Measurements from ENCODE around the gene DOCK4. TPM values are rescaled to one million over a fixed set of nuclear protein-coding genes. Genes with fewer than 3 reads are reported as not detected.

Gene DOCK4
- total RNA-seq, 4 donors from 2014 or later: 12.7 to 28.4 (median 19.5) TPM

DNA sequence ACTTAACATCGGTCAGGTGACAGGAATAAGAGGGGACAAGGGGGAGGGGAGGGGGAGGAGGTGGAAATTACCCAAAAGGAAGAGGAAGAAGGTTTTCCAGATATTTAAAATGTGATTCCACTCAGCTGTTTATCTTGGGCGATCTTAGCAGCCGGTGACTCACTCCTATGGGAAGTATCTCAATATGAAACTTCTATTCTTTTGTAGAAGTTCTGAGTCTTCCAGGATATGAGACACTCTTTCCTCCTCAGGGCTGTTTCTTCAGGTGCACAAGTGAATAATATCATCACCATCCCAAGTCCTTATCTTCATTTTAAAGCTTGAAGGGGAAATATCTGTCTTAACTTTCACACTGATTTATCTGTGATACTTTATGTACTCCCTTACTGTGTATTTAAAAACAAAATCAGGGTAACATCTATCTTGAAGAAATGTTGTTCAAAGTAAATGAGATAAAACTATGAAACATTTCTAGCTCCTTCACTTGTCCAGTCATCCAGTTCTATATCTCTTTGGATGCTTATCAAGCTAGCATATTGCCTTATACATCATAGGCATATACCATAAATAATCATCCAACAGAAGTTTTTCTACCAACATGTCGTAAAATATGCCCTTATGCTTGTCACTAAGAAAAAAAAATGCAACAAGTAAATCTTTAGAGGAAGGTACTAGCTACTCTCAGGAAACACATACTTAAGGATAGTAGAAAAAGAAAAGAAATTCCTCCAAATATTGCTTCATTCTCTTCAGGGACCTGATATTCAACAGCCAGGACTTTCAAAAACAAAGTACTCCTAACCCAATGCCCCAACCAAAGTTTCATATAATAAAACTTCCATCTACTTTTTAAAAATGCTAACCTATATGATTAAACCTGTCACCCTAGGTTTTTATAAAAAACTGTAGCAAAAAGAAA is 13.7 kb downstream of the DOCK4 start:
- TF ChIP-seq POLR2A (IDR thresholded peaks at IDR 0.05) (no peak), POLR2AphosphoS5 (IDR thresholded peaks at IDR 0.05) (no peak), EP300 (IDR thresholded peaks at IDR 0.05; ENCODE audit: low read depth) (no peak)
- TF ChIP-seq, protein P1, sequence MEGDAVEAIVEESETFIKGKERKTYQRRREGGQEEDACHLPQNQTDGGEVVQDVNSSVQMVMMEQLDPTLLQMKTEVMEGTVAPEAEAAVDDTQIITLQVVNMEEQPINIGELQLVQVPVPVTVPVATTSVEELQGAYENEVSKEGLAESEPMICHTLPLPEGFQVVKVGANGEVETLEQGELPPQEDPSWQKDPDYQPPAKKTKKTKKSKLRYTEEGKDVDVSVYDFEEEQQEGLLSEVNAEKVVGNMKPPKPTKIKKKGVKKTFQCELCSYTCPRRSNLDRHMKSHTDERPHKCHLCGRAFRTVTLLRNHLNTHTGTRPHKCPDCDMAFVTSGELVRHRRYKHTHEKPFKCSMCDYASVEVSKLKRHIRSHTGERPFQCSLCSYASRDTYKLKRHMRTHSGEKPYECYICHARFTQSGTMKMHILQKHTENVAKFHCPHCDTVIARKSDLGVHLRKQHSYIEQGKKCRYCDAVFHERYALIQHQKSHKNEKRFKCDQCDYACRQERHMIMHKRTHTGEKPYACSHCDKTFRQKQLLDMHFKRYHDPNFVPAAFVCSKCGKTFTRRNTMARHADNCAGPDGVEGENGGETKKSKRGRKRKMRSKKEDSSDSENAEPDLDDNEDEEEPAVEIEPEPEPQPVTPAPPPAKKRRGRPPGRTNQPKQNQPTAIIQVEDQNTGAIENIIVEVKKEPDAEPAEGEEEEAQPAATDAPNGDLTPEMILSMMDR (IDR thresholded peaks at IDR 0.05): no peak
- 62 to 65% methylated on average over 4 of the region's 4 CpGs for WGBS, 2 donors (ENCODE audit: low coverage in 1 of 2)
- Histone ChIP-seq H3K4me3 (no peak overlapping the region), H3K4me1 (no peaks in the 10 kb centered on the region), H3K36me3 (no peaks in the 10 kb centered on the region), H3K27me3 (no peaks in the 10 kb centered on the region), H3K9me3 (no peaks in the 10 kb centered on the region), H3K27ac (no peak overlapping the region)
- DNase-seq: no peak
- intact Hi-C loops (cut with DNase I; ENCODE audit: low total_unique reads): no loop called here
- in situ Hi-C loops (cut with MboI; ENCODE audit: low pct_ligation_motif_present in 1 of 4, low pct_unique_long_range_greater_than_20kb in 1 of 4, low sequenced_read_pairs in 3 of 4): no loop called here

DNA sequence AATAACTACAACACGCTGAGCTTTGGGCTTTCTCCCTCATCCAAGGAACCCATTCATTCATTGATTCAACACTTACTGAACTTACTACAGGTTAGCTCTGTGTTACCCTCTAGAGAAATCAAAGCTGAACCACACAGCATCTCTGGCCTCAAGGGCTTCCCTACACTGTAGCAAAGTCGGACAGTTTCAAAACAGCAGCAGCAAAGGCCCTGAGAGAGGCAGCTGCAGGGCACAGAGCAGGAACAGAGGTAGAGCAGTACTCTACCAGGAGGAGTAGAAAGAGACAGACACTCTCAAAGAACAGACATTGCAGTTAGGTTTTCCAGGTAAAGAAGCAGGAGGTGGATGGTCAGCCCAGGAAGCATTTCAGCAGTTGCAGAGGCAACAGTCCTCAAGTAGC is 16.1 kb downstream of the DOCK4 start:
- no peak overlapping the region for H3K4me3 ChIP-seq
- no peaks in the 10 kb centered on the region for H3K27me3 ChIP-seq
- in situ Hi-C loops (cut with MboI; ENCODE audit: low pct_ligation_motif_present in 1 of 4, low pct_unique_long_range_greater_than_20kb in 1 of 4, low sequenced_read_pairs in 3 of 4): no loop called here
- intact Hi-C loops (cut with DNase I; ENCODE audit: low total_unique reads): no loop called here
- 83% methylated on average over 2 of the region's 2 CpGs; no CpG with 5 or more reads in 1 of the 2 donors for WGBS, 2 donors (ENCODE audit: low coverage in 1 of 2)
- H3K27ac ChIP-seq: no peak overlapping the region
- no peaks in the 10 kb centered on the region for H3K36me3 ChIP-seq
- TF ChIP-seq, protein P1 (IDR thresholded peaks at IDR 0.05): no peak
- TF ChIP-seq EP300 (IDR thresholded peaks at IDR 0.05; ENCODE audit: low read depth) (no peak), POLR2A (IDR thresholded peaks at IDR 0.05) (no peak), POLR2AphosphoS5 (IDR thresholded peaks at IDR 0.05) (no peak)
- no peaks in the 10 kb centered on the region for H3K9me3 ChIP-seq
- DNase-seq: no peak
- H3K4me1 ChIP-seq: peaks cover 0 to 1% (median 0%) of the 10 kb centered on the region in 4 donors

DNA sequence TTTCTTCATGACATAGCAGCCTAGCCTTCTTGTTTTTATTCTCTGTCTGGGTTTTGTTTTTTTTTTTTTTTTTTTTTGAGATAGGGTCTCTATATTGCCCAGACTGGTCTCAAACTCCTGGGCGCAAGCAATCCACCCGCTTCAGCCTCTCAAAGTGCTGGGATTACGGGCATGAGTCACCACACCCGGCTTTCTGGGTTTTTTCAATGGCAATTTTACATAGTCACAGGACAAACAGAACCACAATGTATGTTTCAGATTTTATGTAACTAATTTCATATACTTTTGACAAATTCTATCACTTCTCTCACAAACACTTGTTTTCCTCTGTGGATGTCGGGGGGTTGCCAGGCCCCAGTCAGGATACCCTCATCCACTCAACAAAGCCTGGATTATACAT is 16.5 kb downstream of the DOCK4 start:
- no peaks in the 10 kb centered on the region for H3K9me3 ChIP-seq
- in situ Hi-C loops (cut with MboI; ENCODE audit: low pct_ligation_motif_present in 1 of 4, low pct_unique_long_range_greater_than_20kb in 1 of 4, low sequenced_read_pairs in 3 of 4) (no loop called here), intact Hi-C loops (cut with DNase I; ENCODE audit: low total_unique reads) (no loop called here)
- WGBS, 2 donors (ENCODE audit: low coverage in 1 of 2): 88 to 97% methylated on average over 5 of the region's 5 CpGs
- no peak overlapping the region for H3K27ac ChIP-seq
- no peaks in the 10 kb centered on the region for H3K27me3 ChIP-seq
- no peaks in the 10 kb centered on the region for H3K36me3 ChIP-seq
- H3K4me1 ChIP-seq: peaks cover 0 to 4% (median 0%) of the 10 kb centered on the region in 4 donors
- no peak for DNase-seq
- no peak overlapping the region for H3K4me3 ChIP-seq
- TF ChIP-seq, protein P1 (IDR thresholded peaks at IDR 0.05): no peak
- TF ChIP-seq POLR2A (IDR thresholded peaks at IDR 0.05) (no peak), EP300 (IDR thresholded peaks at IDR 0.05; ENCODE audit: low read depth) (no peak), POLR2AphosphoS5 (IDR thresholded peaks at IDR 0.05) (no peak)

DNA sequence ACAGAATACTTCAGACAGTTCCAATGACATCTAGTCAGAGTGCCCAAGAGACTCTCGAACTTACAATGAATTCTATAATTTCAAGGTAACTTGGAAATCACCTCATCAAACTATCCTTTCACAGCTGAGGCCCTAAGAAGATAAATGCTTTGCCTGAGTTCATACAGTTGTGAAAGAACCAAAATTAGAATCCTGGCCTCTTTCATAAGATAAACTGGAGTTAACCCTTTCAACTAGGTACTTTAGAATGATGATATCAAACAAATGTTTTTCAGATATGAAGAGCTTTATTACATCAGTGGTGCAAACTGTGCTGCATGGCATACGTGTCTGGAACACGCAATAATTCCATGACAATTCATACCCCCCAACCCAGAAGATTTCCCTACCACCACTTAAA is 17.9 kb downstream of the DOCK4 start:
- in situ Hi-C loops (cut with MboI; ENCODE audit: low pct_ligation_motif_present in 1 of 4, low pct_unique_long_range_greater_than_20kb in 1 of 4, low sequenced_read_pairs in 3 of 4): no loop called here
- intact Hi-C loops (cut with DNase I; ENCODE audit: low total_unique reads): no loop called here
- no peaks in the 10 kb centered on the region for H3K27me3 ChIP-seq
- no peak overlapping the region for H3K27ac ChIP-seq
- peaks cover 0 to 4% (median 0%) of the 10 kb centered on the region in 4 donors for H3K4me1 ChIP-seq
- no peaks in the 10 kb centered on the region for H3K9me3 ChIP-seq
- no peak overlapping the region for H3K4me3 ChIP-seq
- no peak for TF ChIP-seq POLR2AphosphoS5 (IDR thresholded peaks at IDR 0.05)
- TF ChIP-seq EP300 (IDR thresholded peaks at IDR 0.05; ENCODE audit: low read depth): no peak
- TF ChIP-seq, protein P1 (IDR thresholded peaks at IDR 0.05): no peak
- TF ChIP-seq POLR2A (IDR thresholded peaks at IDR 0.05): no peak
- 92 to 94% methylated on average over 3 of the region's 3 CpGs for WGBS, 2 donors (ENCODE audit: low coverage in 1 of 2)
- H3K36me3 ChIP-seq: no peaks in the 10 kb centered on the region
- no peak for DNase-seq
